GM19328 (cell line): Measurements from ENCODE around the gene MET.
"Not testable (repeated sequence)": the region's sequence is repeated elsewhere in the genome, so short reads cannot be mapped to it uniquely, and the experiment has no call there.

ENCODE experiments used
- ATAC-seq: cut with Tn5 transposase; IDR thresholded peaks from one replicate; pipeline ENCODE4 v1.9.1; 2021; ENCODE audit warnings: mild to moderate bottlenecking, moderate library complexity; ENCODE audit not compliant: unreplicated experiment

MET gene

DNA sequence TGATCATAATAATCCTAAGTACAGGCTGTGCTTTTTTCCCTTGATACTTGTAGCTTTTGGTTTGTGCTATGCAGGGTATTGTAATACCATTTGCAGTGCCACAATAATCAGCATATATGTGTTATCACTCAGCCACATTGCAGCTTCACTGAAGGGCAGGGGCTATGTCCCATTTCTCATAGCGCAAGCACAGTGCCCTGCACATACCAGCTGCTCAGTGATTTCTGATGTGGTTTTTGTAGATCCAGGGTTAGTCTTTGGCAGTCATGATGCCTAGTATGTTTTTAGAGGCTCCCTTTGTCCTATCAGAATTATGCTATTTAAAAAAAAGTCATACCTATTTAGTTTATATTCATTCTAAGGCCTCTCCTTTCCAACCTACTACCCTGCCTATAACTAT lies 25.8 kb downstream of the MET start:
- ATAC-seq: no peak

- ATAC-seq: no peak
These were observed 26.4 kb downstream of the MET start for GRCh38 chr7:116698396-116698795.

GRCh38 chr7:116698930-116699721 lies 27.1 kb downstream of the MET start:
- no peak for ATAC-seq

- no peak for ATAC-seq
These were observed 27.7 kb downstream of the MET start for GRCh38 chr7:116699722-116700120.

- ATAC-seq: no peak
These were observed 30.2 kb downstream of the MET start for GRCh38 chr7:116702046-116702785.

DNA sequence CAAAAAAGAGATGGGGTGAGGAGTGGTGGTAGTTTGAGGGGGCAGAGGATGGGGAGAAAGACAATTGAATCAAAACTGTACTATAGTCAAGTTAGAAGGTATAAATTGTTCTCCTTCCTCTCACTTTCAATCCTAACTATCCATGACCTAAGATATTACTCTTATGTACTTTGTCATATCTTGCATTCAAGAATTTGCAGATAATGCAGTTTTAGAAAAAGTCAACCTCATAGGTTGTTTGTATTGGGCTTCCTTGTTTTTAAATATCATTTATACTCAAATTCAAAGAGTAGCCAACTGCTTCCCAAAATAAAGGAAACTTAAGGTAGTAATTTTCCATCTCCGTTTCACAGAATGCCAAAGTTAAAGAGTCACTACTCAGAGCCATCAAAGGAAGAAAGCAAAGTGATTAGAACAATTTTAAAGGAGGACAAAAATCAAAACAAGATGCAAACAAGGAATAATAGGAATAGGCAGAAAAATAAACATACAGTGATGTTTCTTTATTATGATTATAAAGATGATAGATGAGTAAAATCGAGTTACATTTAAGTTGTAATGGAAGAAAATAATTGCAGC lies 32.7 kb downstream of the MET start:
- ATAC-seq: no peak

DNA sequence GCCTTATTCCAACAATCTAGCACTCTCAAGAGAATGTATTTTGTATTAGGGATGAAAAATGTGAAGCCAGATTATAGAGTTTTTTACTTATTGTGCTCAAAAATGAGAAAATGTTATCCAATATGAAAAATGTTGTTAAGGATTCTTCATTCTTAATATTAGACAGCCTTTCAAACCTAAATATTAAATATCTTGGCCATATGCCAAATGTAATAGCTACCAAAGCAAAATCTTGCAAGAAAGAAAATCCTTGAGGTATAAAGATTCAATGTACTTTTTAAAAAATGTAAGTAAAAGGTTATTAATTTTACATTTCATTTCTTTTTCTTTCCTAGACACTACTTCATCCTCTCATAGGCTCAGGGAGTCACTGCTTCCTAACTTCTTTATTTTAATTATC lies 33.4 kb downstream of the MET start:
- no peak for ATAC-seq

- ATAC-seq: no peak
These were observed 34.7 kb downstream of the MET start for GRCh38 chr7:116706668-116707126.

DNA sequence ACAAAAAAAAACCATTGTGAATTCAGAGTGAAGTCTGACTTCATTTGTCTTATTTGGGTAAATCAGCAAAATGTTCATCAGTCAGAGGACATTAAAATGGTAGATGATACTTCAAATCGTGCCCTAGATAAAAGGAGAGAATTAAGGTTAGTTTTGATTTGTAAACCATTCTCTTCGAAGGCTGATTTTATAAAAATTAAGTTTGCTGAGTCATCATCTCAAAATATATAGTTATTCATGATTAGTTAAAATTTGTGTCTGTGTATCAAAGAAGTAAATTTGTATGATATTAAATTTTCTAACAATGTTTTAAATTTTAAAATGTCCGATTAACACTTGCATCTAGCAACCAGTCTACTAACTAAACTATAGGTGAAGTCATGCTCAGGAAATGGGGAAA lies 35.3 kb downstream of the MET start:
- no peak for ATAC-seq

GRCh38 chr7:116708248-116708647 lies 36.3 kb downstream of the MET start:
- no peak for ATAC-seq

GRCh38 chr7:116708861-116709260 lies 36.9 kb downstream of the MET start:
- no peak for ATAC-seq

DNA sequence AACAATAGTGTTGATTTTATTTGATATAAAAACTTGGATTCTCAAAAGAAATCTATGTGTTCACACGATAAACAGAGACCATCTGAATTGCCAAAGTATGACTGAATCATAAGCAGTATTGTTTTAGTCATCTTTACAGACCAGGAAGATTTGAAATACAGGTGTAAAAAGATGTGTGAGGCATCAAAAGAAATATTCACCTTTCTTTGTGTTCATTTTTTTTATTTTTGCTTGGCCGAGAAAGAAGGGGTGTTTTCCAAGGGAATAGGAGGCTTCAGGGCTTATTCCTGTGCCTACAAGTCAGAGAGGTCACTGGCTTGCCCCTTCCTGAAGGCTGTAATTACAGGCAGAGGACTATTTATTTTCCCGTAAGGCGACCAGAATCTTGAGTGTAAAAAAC lies 37.3 kb downstream of the MET start:
- no peak for ATAC-seq

DNA sequence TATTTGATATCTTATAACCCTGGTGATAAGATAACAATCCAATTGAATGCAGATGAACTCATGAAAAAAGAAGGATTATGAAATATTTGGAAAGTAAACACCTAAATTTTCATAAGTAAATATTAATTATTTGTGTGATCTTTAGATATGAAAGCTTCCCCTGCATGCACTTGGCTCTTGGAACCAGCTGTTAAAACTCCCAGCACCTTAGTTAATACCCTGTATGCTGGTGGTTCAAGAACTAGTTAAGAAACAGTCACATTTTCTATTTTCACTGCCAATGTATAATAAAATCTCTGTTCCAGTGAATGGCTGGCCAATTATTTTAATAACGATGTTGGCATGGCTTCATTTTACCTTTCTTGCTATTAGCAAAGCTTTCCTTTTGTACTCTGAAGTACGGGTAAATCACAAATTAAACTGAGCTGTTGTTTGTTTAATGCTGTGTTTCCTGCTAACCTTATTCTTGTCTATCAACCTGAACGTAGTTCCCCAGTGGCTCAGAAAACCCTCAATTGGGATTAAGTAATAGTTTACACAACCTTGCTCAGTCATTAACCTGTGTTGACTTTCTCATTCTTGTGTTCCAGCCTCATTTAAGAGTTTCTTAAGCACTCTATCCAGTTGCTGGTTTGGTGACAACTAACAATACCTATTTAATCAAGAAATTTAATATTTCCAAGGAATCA lies 38.9 kb downstream of the MET start:
- ATAC-seq: no peak

GRCh38 chr7:116711790-116712189 lies 39.8 kb downstream of the MET start:
- no peak for ATAC-seq

DNA sequence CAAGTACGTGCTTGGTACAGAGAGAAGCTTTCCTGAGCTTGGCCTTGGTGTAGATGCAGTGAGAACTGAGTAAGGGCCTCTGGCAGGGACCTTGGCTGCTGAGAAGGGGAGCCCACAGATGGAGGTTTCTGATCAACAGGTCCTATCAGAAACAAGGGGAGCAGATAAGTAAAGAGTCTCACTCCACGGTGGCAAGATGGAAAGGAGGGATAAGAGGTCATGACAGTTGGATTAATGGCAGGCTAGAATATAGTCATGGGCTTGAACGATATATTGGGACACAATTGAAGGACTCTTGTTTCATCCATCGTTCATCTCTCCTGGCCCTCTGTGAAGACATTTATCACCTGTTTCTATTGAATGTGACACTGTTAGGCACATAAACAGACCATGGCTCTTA lies 41.5 kb downstream of the MET start:
- no peak for ATAC-seq

DNA sequence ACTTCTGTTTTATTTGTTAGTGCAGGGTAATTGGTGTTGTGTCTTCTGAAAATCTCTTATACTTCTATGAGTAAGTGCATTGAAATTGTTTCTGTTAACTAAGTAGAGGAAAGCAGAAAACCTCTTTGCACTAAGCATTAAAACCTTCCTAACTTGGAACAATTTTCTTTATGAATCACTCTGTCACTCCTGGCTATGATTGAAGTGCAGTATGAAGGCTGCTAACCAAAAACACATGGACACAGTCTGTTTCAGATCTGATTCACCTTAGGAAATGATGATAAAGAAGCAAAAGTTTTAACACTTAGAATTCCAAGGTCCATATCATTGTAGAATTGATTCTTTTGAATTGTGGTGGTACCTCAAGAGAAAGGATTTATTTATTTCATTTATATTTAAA lies 41.9 kb downstream of the MET start:
- ATAC-seq: no peak

DNA sequence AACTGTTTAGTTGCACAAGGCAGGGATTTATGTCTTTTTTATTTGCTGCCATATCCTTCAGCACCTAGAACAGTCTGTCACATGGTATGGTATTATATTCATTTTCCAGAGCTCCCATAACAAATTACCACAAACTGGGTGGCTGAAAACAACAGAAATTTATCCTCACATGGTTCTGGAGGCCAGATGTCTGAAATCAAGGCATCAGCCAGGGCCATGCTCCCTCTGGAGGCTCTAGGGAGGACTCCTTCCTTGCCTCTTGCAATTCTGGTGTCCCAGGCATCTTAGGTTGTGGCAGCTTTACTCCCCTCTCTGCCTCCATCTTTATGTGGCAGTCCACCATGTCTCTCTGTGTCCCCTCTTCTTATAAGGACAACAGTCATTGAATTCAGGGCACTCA lies 43.1 kb downstream of the MET start:
- ATAC-seq: no peak

GRCh38 chr7:116717137-116717536 lies 45.1 kb downstream of the MET start:
- ATAC-seq: no peak

GRCh38 chr7:116723959-116724529 lies 52.0 kb downstream of the MET start:
- ATAC-seq: not testable (repeated sequence)

- ATAC-seq: no peak
These were observed 52.7 kb downstream of the MET start for GRCh38 chr7:116724560-116725231.
